Neural crest cell (in vitro differentiated cells): ENCODE data around the gene FBLN5. TPM values are rescaled to one million over a fixed set of nuclear protein-coding genes. Genes with fewer than 3 reads are reported as not detected.

Experiments used
- DNase-seq: peaks from one replicate; pipeline ENCODE4 v3.0.0; 2021; ENCODE audit warnings: low read depth, mixed read lengths, low spot score
- H3K27ac Mint-ChIP-seq: one replicate; pipeline ENCODE4 v1.8.0; 2021; ENCODE audit warnings: mild to moderate bottlenecking, mixed read lengths; ENCODE audit not compliant: unreplicated experiment
- H3K27me3 Mint-ChIP-seq: 2 replicates; pipeline ENCODE4 v1.8.0; 2021; ENCODE audit warnings: low read depth, mild to moderate bottlenecking, mixed read lengths
- H3K36me3 Mint-ChIP-seq: 2 replicates; pipeline ENCODE4 v1.8.0; 2021; ENCODE audit warnings: low read depth, mild to moderate bottlenecking, mixed read lengths
- H3K4me1 Mint-ChIP-seq: 2 replicates; pipeline ENCODE4 v1.8.0; 2021; ENCODE audit warnings: mixed read lengths
- H3K4me3 Mint-ChIP-seq: one replicate; pipeline ENCODE4 v1.8.0; 2021; ENCODE audit warnings: mild to moderate bottlenecking, mixed read lengths
- H3K9me3 Mint-ChIP-seq: 2 replicates; pipeline ENCODE4 v1.8.0; 2021; ENCODE audit warnings: mixed read lengths
- CTCF ChIP-seq: fragments of 200-600 bp; sonication (generic); conservative IDR thresholded peaks from 2 replicates; pipeline ENCODE4 v1.5.0; 2021; ENCODE audit warnings: antibody characterized with exemption, mild to moderate bottlenecking
- total RNA-seq: library from RNA; stranded (reverse); gene quantifications from 2 replicates; pipeline ENCODE4 v1.2.1, GENCODE V29; 2021

FBLN5 gene
- total RNA-seq, 1 donor from 2014 or later, result 1.0 TPM

GRCh38 chr14:91968280-91968679, 20.8 kb upstream of the FBLN5 start:
- no peak for TF ChIP-seq CTCF
- Mint-ChIP-seq H3K4me3 (no peak overlapping the region), H3K27me3 (no peaks in the 10 kb centered on the region), H3K36me3 (peaks cover 13% of the 10 kb centered on the region), H3K27ac (no peak overlapping the region), H3K4me1 (peaks cover 9% of the 10 kb centered on the region), H3K9me3 (no peaks in the 10 kb centered on the region)
- no peak for DNase-seq

GRCh38 chr14:91964724-91965123, 17.2 kb upstream of the FBLN5 start:
- no peak for TF ChIP-seq CTCF
- no peak for DNase-seq
- Mint-ChIP-seq H3K4me3 (no peak overlapping the region), H3K4me1 (peaks cover 9% of the 10 kb centered on the region), H3K27me3 (no peaks in the 10 kb centered on the region), H3K27ac (no peak overlapping the region), H3K36me3 (peaks cover 13% of the 10 kb centered on the region), H3K9me3 (no peaks in the 10 kb centered on the region)

DNA sequence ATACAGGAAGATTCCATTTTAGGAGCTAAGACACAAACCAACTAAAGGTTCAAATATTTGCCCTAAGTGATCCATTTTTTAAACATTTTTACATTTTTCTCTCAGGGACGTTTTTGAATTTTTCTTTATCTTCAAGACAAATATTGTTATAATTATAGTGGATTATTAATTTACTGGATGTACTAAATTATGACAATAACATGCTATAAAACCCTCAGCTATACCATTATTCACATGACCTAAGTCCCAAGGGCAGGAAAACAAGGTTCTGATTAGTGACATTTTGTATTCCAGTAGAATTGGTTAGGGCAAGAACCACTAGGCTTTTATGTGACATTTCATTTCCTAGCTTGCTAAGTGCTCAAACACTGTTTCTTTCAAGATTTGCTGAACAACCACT, 16.5 kb upstream of the FBLN5 start:
- Mint-ChIP-seq H3K27me3 (no peaks in the 10 kb centered on the region), H3K9me3 (no peaks in the 10 kb centered on the region), H3K36me3 (peaks cover 13% of the 10 kb centered on the region), H3K4me1 (peaks cover 9% of the 10 kb centered on the region), H3K4me3 (no peak overlapping the region), H3K27ac (no peak overlapping the region)
- no peak for DNase-seq
- no peak for TF ChIP-seq CTCF

DNA sequence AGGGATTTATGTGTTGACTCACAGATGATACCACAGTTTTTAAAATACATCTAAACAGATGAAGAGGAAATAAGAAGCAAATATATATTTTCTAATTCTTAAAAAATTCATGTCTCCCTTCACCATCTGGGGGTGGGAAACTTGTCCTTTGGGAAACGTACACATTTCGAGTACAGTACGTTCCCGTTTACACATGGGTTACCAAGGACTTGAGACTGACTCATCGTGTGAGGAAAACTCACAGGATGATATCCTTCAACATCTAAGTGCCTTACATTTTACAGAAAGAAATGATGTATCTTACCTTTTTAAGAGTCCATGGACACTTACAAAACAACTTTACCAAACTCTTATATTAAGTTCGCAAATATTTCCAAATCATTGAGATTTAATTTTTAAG, 16.0 kb upstream of the FBLN5 start:
- Mint-ChIP-seq H3K9me3 (no peaks in the 10 kb centered on the region), H3K27ac (no peak overlapping the region), H3K4me1 (peaks cover 9% of the 10 kb centered on the region), H3K4me3 (no peak overlapping the region), H3K27me3 (no peaks in the 10 kb centered on the region), H3K36me3 (peaks cover 9% of the 10 kb centered on the region)
- TF ChIP-seq CTCF, result no peak
- no peak for DNase-seq

DNA sequence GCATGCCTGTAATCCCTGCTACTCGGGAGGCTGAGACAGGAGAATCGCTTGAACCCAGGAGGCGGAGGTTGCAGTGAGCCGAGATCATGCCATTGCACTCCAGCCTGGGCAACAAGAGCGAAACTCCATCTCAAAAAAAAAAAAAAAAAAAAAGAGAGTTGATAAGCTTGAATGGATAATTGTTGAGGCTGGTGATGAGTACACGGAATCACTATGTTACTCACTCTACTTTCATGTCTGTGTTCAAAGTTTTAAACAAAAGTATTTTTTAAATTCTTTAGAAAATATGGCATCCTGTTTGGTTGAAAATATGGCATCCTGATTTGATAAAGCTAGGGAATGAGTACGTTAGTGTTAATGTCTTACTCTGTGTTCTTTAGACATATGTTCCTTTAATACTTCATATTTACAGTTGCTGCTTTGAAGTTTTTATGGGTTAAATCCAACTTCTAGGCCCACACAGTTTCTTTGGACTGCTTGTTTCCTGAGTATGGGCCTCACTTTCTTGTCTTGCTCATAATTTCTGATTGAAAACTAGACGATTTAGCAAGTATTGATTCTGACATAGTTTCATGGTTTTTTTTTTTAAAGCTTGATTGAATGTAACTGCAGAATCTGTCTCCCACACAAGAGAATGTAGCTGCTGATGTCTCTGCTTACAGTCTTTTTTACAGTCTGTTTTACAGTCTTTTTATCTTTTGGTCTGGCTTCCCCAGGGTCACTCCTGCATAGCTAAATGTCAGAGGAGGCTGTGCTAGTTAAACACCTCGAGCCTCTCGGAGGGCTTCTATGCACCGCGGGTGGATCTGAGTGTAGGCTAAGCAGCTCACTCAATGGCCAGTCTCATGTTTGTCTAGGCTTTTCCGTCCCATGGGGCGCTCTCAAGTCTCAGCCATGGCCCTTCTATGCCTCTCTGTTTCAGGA, 14.1 kb upstream of the FBLN5 start:
- Mint-ChIP-seq H3K27me3 (no peaks in the 10 kb centered on the region), H3K4me1 (peaks cover 9% of the 10 kb centered on the region), H3K4me3 (no peak overlapping the region), H3K36me3 (peaks cover 6% of the 10 kb centered on the region), H3K27ac (no peak overlapping the region), H3K9me3 (no peaks in the 10 kb centered on the region)
- TF ChIP-seq CTCF, result no peak
- no peak for DNase-seq
